Neutrophil (primary cell): ENCODE results near the gene FGF3.

Source experiments
- H3K27ac ChIP-seq: fragments of 200-600 bp; sonication (generic); 2 replicates; pipeline ENCODE4 v1.5.1; 2016; ENCODE audit warnings: mild to moderate bottlenecking, moderate library complexity
- H3K27me3 ChIP-seq: fragments of 200-600 bp; sonication (generic); 2 replicates; pipeline ENCODE4 v1.6.0; 2016; ENCODE audit warnings: mild to moderate bottlenecking
- H3K36me3 ChIP-seq: fragments of 200-600 bp; sonication (generic); 2 replicates; pipeline ENCODE4 v1.5.1; 2017
- H3K4me1 ChIP-seq, 2 experiments: fragments of 200-600 bp in 1 of 2; sonication (generic) in 1 of 2; 1 replicate in 1 of 2; 2 replicates in 1 of 2; pipeline versions ENCODE4 v1.5.1 to v1.6.1; 2013 to 2016; ENCODE audit warnings: low read depth in 1 of 2, low read length in 1 of 2, mild to moderate bottlenecking in 1 of 2, moderate library complexity in 1 of 2; ENCODE audit not compliant: control insufficient read depth in 1 of 2, insufficient read depth in 1 of 2
- H3K4me3 ChIP-seq, 2 experiments: fragments of 200-600 bp in 1 of 2; sonication (generic) in 1 of 2; 1 replicate in 1 of 2; 2 replicates in 1 of 2; pipeline ENCODE4 v1.5.1; 2013 to 2016; ENCODE audit warnings: low read depth in 1 of 2, low read length in 1 of 2, mild to moderate bottlenecking in 1 of 2, moderate library complexity in 1 of 2
- H3K9me3 ChIP-seq: fragments of 200-600 bp; sonication (generic); 2 replicates; pipeline ENCODE4 v1.5.1; 2016
- CTCF ChIP-seq: fragments of 200-600 bp; sonication (generic); IDR thresholded peaks from 2 replicates; pipeline ENCODE4 v1.5.1; 2016; ENCODE audit warnings: antibody characterized with exemption

The FGF3 gene

GRCh38 chr11:69815973-69816372, 3.2 kb downstream of the FGF3 start:
- Histone ChIP-seq H3K27ac (no peak overlapping the region), H3K4me1 (no peaks in the 10 kb centered on the region), H3K36me3 (no peaks in the 10 kb centered on the region), H3K4me3 (no peak overlapping the region), H3K27me3 (peaks cover 70% of the 10 kb centered on the region), H3K9me3 (no peaks in the 10 kb centered on the region)
- TF ChIP-seq CTCF, result no peak

DNA sequence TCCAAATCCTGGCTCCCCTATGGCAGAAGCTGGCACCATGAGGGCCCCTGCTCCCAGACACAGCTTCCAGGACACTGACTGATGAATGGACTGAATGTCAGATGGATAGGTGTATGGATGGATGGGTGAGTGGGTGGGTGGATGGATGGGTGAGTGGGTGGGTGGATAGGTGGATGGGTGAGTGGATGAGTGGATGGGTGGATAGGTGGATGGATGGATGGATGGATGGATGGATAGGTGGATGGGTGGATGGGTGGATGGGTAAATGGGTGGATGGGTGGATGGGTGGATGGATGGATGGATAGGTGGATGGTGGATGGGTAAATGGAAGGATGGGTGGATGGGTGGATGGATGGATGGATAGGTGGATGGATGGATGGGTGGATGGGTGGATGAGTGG, 4.3 kb downstream of the FGF3 start:
- H3K36me3 ChIP-seq, result no peaks in the 10 kb centered on the region
- no peaks in the 10 kb centered on the region for H3K9me3 ChIP-seq
- H3K4me1 ChIP-seq, result no peaks in the 10 kb centered on the region
- peaks cover 66% of the 10 kb centered on the region for H3K27me3 ChIP-seq
- H3K27ac ChIP-seq, result no peak overlapping the region
- no peak overlapping the region for H3K4me3 ChIP-seq
- TF ChIP-seq CTCF, result no peak

- Histone ChIP-seq H3K27me3 (peaks cover 66% of the 10 kb centered on the region), H3K4me1 (no peaks in the 10 kb centered on the region), H3K27ac (no peak overlapping the region), H3K4me3 (no peak overlapping the region), H3K36me3 (no peaks in the 10 kb centered on the region), H3K9me3 (no peaks in the 10 kb centered on the region)
- no peak for TF ChIP-seq CTCF
These were observed 4.8 kb downstream of the FGF3 start for GRCh38 chr11:69814411-69814810.

DNA sequence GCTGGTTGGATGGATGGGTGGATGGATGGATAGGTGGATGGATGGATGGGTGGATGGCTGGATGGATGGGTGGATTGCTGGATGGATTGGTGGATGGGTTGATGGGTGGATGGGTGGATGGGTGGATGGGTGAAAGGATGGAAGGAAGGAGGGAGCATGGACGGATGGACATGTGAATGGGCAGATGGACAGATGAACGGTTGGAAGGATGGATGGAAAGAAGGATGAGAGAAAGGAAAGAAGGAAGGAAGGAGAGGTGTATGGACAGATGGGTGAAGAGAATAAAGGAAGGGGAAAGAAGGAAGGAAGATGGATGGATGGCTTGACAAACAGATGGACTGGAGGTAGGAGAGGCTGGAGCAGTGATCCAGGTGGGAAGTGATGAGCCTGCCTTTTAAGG, 5.4 kb downstream of the FGF3 start:
- no peaks in the 10 kb centered on the region for H3K4me1 ChIP-seq
- no peak for TF ChIP-seq CTCF
- H3K36me3 ChIP-seq, result no peaks in the 10 kb centered on the region
- no peak overlapping the region for H3K27ac ChIP-seq
- H3K4me3 ChIP-seq, result no peak overlapping the region
- peaks cover 66% of the 10 kb centered on the region for H3K27me3 ChIP-seq
- no peaks in the 10 kb centered on the region for H3K9me3 ChIP-seq

- Histone ChIP-seq H3K27me3 (peaks cover 66% of the 10 kb centered on the region), H3K27ac (no peak overlapping the region), H3K9me3 (no peaks in the 10 kb centered on the region), H3K4me1 (no peaks in the 10 kb centered on the region), H3K36me3 (no peaks in the 10 kb centered on the region), H3K4me3 (no peak overlapping the region)
- no peak for TF ChIP-seq CTCF
These were observed 6.3 kb downstream of the FGF3 start for GRCh38 chr11:69812946-69813345.

GRCh38 chr11:69812256-69812655, 7.0 kb downstream of the FGF3 start:
- Histone ChIP-seq H3K4me3 (no peak overlapping the region), H3K27me3 (peaks cover 65% of the 10 kb centered on the region), H3K4me1 (no peaks in the 10 kb centered on the region), H3K36me3 (no peaks in the 10 kb centered on the region), H3K27ac (no peak overlapping the region), H3K9me3 (no peaks in the 10 kb centered on the region)
- no peak for TF ChIP-seq CTCF
